BLaER1 treated with 17β-estradiol and CSF1 and Interleukin-3, amounts not matched to agents 10 nM and 100 nM (cell line): ENCODE data around the gene ZNF292.
A peak's percentile ranks its signal among the peaks of the same experiment; 100 is the strongest.
"Not testable (repeated sequence)": the region's sequence is repeated elsewhere in the genome, so short reads cannot be mapped to it uniquely, and the experiment has no call there.

Experiments used
- H3K27ac ChIP-seq, 11 experiments: shearing (Covaris generic); formaldehyde crosslinking; 2 replicates each; pipeline ENCODE4 v1.8.1; 2022
- H3K27me3 ChIP-seq, 11 experiments: shearing (Covaris generic); formaldehyde crosslinking; 2 replicates each; pipeline ENCODE4 v1.8.1; 2022
- H3K36me3 ChIP-seq, 11 experiments: shearing (Covaris generic); formaldehyde crosslinking; 2 replicates each; pipeline ENCODE4 v1.8.1; 2022
- H3K4me1 ChIP-seq, 10 experiments: shearing (Covaris generic); formaldehyde crosslinking; 2 replicates each; pipeline ENCODE4 v1.8.1; 2022
- H3K4me2 ChIP-seq, 11 experiments: shearing (Covaris generic); formaldehyde crosslinking; 2 replicates each; pipeline ENCODE4 v1.8.1; 2022
- H3K4me3 ChIP-seq, 10 experiments: shearing (Covaris generic); formaldehyde crosslinking; 2 replicates each; pipeline ENCODE4 v1.8.1; 2022
- H3K9ac ChIP-seq, 11 experiments: shearing (Covaris generic); formaldehyde crosslinking; 2 replicates each; pipeline ENCODE4 v1.8.1; 2022
- H3K9me3 ChIP-seq, 11 experiments: shearing (Covaris generic); formaldehyde crosslinking; replicated peaks in 1 of 11; 2 replicates each; pipeline ENCODE4 v1.8.1; 2022
- H4K20me1 ChIP-seq, 11 experiments: shearing (Covaris generic); formaldehyde crosslinking; 2 replicates each; pipeline ENCODE4 v1.8.1; 2022
- Cebpa-rat ChIP-seq, 11 experiments: shearing (Covaris generic); IDR thresholded peaks; 2 replicates each; pipeline ENCODE4 v1.8.1; 2022

ZNF292 gene

DNA sequence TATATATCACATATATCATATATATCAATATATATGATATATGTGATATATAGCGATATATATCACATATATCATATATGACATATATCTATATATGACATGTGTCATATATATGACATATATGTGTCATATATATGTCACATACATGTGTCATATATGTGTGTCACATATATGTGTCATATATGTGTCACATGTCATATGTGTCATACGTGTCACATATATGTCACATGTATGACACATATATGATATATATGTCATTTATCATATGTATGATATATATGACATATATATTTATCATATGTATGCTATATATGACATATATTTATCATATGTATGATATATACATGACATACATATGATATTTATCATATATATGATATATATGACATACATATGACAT is 27.6 kb upstream of the ZNF292 start:
- no peak for TF ChIP-seq Cebpa-rat (IDR thresholded peaks at IDR 0.05)
- H3K4me2 ChIP-seq = no peak overlapping the region
- H3K27ac ChIP-seq = no peak overlapping the region
- no peak overlapping the region for H3K4me3 ChIP-seq
- H3K9me3 ChIP-seq = peaks cover under 1 to 4% (median 1%) of the 10 kb centered on the region in 11 experiments; a peak in 15 of 22 replicates
- no peaks in the 10 kb centered on the region for H4K20me1 ChIP-seq
- H3K27me3 ChIP-seq = no peaks in the 10 kb centered on the region
- H3K4me1 ChIP-seq = 0 out of 20 replicates have a peak, but pooled peaks cover 0 to 3% (median 0%) of the 10 kb centered on the region in 10 experiments
- no peaks in the 10 kb centered on the region for H3K36me3 ChIP-seq
- no peak overlapping the region for H3K9ac ChIP-seq

DNA sequence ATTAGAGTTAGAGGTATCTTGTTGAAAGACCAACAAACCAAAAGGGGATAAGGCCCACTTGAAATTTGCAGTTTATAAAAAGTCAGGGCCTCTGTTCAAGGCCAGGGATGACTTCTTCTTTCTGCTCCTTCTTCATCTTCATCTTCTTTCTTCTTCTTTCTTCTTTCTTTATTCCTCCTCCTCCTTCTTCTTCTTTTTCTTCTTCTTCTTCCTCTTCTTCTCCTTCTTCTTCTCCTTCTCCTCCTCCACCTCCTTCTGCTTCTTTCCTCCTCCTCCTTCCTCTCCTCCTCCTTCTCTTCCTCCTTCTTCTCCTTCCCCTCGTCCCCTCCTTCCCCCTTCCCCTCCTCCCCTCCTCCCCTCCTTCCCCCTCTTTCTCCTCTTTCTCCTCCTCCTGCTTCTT is 18.4 kb upstream of the ZNF292 start:
- Histone ChIP-seq H3K4me1 (peaks cover 0 to 5% (median 0%) of the 10 kb centered on the region in 10 experiments; a peak in 1 of 20 replicates), H3K9ac (no peak overlapping the region), H3K4me2 (no peak overlapping the region), H3K4me3 (no peak overlapping the region), H3K27me3 (no peaks in the 10 kb centered on the region), H3K27ac (no peak overlapping the region), H4K20me1 (no peaks in the 10 kb centered on the region), H3K36me3 (no peaks in the 10 kb centered on the region), H3K9me3 (0 out of 22 replicates have a peak, but pooled peaks cover 0 to 6% (median 0%) of the 10 kb centered on the region in 11 experiments)
- TF ChIP-seq Cebpa-rat (IDR thresholded peaks at IDR 0.05) = no peak

DNA sequence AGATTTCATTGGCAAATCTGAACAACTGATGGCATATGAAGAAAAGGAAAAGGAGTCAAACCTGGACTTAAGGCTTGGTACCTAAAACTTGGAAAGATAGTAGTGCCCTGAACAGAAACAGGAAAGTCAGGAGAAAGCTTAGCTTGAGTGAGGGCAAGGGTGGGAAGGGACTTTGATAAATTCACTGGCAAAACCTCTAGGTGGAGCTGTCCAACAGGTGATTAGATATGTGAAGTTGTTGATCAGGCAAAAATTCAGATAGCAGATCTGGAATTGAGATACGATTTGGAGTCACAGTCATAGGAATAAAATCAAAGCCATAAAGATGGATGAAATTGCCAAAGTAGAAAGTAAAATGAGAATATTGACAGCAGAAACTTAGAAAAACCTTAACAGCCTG is 16.1 kb upstream of the ZNF292 start:
- H3K4me2 ChIP-seq = no peak overlapping the region
- H3K4me1 ChIP-seq = peaks cover 0 to 5% (median 0%) of the 10 kb centered on the region in 10 experiments; a peak in 1 of 20 replicates
- no peaks in the 10 kb centered on the region for H3K36me3 ChIP-seq

DNA sequence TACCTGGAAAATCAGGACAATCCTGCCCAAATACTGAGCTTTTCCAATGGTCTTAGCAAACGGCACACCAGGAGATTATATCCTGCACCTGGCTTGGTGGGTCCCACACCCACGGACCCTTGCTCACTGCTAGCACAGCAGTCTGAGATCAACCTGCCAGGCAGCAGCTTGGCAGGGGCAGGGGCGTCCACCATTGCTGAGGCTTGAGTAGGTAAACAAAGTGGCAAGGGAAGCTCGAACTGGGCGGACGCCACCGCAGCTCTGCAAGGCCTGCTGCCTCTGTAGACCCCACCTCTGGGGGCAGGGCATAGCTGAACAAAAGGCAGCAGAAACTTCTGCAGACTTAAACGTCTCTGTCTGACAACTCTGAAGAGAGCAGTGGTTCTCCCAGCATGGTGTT is 15.4 kb upstream of the ZNF292 start:
- H3K4me3 ChIP-seq, H4K20me1 ChIP-seq, H3K9me3 ChIP-seq, H3K9ac ChIP-seq, H3K27me3 ChIP-seq, H3K4me2 ChIP-seq, H3K4me1 ChIP-seq, H3K36me3 ChIP-seq, H3K27ac ChIP-seq: not testable (repeated sequence)

More for the DNA sequence above, 16.1 kb upstream of the ZNF292 start:
- Histone ChIP-seq H3K27me3 (no peaks in the 10 kb centered on the region), H3K9ac (no peak overlapping the region), H3K9me3 (no peaks in the 10 kb centered on the region), H4K20me1 (no peaks in the 10 kb centered on the region), H3K4me3 (no peak overlapping the region), H3K27ac (no peak overlapping the region)
- TF ChIP-seq Cebpa-rat (IDR thresholded peaks at IDR 0.05) = no peak

DNA sequence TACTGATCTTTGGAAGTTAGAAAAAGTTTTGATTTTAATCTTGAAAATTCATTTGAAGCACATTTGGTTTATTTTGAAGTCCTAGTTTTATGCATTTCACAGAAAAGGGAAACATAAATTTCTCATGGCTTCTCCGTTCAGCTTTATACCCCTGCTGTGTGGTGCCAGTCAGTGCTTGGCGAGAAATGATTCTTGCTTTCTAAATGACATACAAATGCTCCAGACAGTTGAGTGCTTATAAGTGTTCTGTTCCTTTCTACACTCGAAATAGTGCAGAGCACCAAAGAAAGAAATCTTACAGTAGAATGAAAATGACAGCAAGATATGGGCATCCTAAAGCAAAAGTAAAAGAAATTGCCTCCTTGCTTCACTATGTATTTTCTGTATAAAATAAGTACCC is 9.0 kb upstream of the ZNF292 start:
- no peak overlapping the region for H3K27ac ChIP-seq
- H3K9me3 ChIP-seq = no peaks in the 10 kb centered on the region
- H3K4me3 ChIP-seq = no peak overlapping the region
- H3K9ac ChIP-seq = no peak overlapping the region
- no peaks in the 10 kb centered on the region for H3K27me3 ChIP-seq
- H3K36me3 ChIP-seq = no peaks in the 10 kb centered on the region
- H3K4me1 ChIP-seq = peaks cover 0 to 6% (median 0%) of the 10 kb centered on the region in 10 experiments; a peak in 2 of 20 replicates
- no peak for TF ChIP-seq Cebpa-rat (IDR thresholded peaks at IDR 0.05)
- H3K4me2 ChIP-seq = no peak overlapping the region
- no peaks in the 10 kb centered on the region for H4K20me1 ChIP-seq

DNA sequence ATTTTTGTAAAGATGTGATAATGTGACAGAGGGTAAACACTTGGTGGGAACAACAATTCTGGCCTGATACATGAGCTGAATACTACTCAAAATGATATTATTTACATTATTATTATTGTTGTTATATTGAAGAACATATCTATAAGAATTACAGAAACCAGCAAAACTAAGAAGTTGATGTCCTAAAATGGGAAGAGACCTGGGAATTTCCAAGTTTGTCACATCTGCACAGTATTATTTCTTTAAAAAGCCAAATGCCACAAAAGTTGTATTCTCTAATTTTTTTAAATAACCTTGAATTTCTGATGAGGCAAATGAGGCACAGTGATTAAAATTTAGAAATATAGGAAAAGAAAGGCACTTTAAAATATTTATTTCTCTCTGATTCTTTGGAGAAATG is 5.0 kb upstream of the ZNF292 start:
- no peaks in the 10 kb centered on the region for H3K9me3 ChIP-seq
- H3K4me1 ChIP-seq = peaks cover 15 to 31% (median 20%) of the 10 kb centered on the region in 10 experiments
- no peak overlapping the region for H3K4me2 ChIP-seq
- H3K9ac ChIP-seq = no peak overlapping the region
- no peak overlapping the region for H3K4me3 ChIP-seq
- H3K27me3 ChIP-seq = no peaks in the 10 kb centered on the region
- H4K20me1 ChIP-seq = no peaks in the 10 kb centered on the region
- no peak for TF ChIP-seq Cebpa-rat (IDR thresholded peaks at IDR 0.05)
- no peak overlapping the region for H3K27ac ChIP-seq
- H3K36me3 ChIP-seq = no peaks in the 10 kb centered on the region

DNA sequence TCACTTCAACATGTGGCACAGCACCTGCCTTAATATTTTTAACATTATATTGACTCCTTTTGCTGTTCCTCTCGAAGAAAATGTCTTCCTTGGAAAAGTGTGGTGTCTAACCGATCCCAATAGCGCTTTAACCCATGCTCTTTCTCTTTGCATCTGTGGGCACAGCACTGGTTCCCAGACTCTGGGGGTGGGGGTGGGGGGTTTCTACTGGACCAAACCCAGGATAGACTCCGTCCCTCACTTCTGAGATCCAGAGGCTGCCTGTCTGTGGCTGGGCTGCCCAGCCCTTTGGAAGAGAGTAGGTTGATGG is 3.9 kb upstream of the ZNF292 start:
- H3K4me1 ChIP-seq = peaks cover 15 to 31% (median 20%) of the 10 kb centered on the region in 10 experiments
- peak overlapping the region; percentile 70 to 81 (median 77) for H3K4me2 ChIP-seq
- peak overlapping the region; percentile 77 to 92 (median 89) for H3K27ac ChIP-seq
- no peaks in the 10 kb centered on the region for H3K36me3 ChIP-seq
- peaks cover 0 to 7% (median 4%) of the 10 kb centered on the region in 11 experiments; a peak in 11 of 22 replicates for H4K20me1 ChIP-seq
- no peaks in the 10 kb centered on the region for H3K27me3 ChIP-seq
- peak overlapping the region; percentile 39 to 65 (median 55) for H3K4me3 ChIP-seq
- no peak for TF ChIP-seq Cebpa-rat (IDR thresholded peaks at IDR 0.05)
- H3K9ac ChIP-seq = peak overlapping the region; percentile 79 to 89 (median 85)
- H3K9me3 ChIP-seq = no peaks in the 10 kb centered on the region

DNA sequence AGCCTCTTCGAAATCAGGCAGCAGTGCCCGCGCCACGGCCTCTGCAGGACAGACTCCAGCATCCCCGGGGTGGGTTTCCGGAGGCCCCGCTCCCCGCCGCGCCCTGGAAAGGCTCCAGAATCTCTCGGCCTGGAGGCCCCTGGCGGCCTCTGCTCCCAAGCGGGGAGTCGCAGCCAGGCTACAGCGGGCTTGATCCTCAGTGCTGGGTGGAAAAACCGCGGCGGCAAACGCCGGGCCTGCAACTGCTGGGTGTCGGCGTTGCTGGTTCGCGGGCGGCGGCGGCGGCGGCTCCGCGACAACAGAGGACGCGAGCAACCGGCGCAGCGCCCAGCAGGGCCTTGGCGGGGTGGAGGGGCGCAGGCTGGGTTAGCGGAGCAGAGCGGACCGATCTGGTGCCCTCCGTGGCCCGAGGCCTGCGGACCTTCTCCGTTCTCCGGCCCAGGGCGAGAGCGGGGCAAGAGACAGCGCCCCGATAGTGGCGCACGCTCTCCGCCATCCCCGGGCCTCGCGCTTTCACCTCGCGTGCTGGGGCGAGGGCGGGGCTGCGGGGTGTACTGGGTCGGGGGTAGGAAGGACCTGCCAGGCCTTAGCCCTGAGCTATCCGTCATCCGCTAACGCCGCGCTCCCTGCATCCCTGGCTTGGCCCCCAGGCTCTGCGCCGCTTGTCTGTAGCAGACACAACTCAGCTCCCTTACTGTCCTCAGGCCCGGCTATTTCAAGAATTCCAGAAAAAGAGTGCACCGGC is 3.4 kb upstream of the ZNF292 start:
- Histone ChIP-seq H3K4me3 (peak overlapping the region; percentile 39 to 65 (median 55)), H3K4me1 (peaks cover 15 to 31% (median 20%) of the 10 kb centered on the region in 10 experiments)
- TF ChIP-seq Cebpa-rat (IDR thresholded peaks at IDR 0.05) = no peak

DNA sequence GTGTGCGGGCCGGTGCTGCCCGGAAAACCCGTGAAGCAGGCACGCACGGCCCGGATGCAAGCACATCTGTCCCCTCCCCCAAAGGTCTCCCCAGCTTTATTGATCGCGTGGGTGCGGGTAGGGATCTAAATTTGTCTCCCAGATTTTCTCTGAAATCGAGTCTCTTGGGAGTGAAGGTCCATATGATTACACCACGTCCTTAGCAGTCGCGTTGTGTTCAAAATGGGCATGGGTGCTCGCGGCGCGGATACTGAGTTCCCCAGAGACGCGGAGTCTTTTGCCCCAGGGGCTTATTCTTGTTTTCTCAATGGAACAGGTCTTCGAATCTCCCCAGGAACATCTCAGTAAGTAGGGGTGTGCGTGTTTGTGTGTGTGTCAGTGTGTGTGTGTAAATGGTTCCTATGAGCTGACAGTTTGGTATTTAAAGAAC is 2.8 kb upstream of the ZNF292 start:
- Histone ChIP-seq H3K4me3 (peak overlapping the region; percentile 39 to 65 (median 55); a peak in 15 of 20 replicates), H3K4me2 (peak overlapping the region; percentile 70 to 81 (median 77)), H3K27ac (peak overlapping the region; percentile 77 to 92 (median 89); a peak in 20 of 22 replicates), H3K9ac (peak overlapping the region; percentile 79 to 89 (median 85); a peak in 20 of 22 replicates), H4K20me1 (peaks cover 7 to 17% (median 15%) of the 10 kb centered on the region in 11 experiments; a peak in 19 of 22 replicates), H3K4me1 (peaks cover 18 to 37% (median 25%) of the 10 kb centered on the region in 10 experiments), H3K27me3 (no peaks in the 10 kb centered on the region), H3K9me3 (no peaks in the 10 kb centered on the region), H3K36me3 (no peaks in the 10 kb centered on the region)
- no peak for TF ChIP-seq Cebpa-rat (IDR thresholded peaks at IDR 0.05)

More for the DNA sequence above, 3.4 kb upstream of the ZNF292 start:
- Histone ChIP-seq H3K9ac (peak overlapping the region; percentile 79 to 89 (median 85)), H3K27me3 (no peaks in the 10 kb centered on the region), H3K9me3 (no peaks in the 10 kb centered on the region), H3K27ac (peak overlapping the region; percentile 77 to 92 (median 89)), H4K20me1 (peaks cover 4 to 11% (median 9%) of the 10 kb centered on the region in 11 experiments; a peak in 13 of 22 replicates), H3K4me2 (peak overlapping the region; percentile 70 to 81 (median 77)), H3K36me3 (no peaks in the 10 kb centered on the region)
